GM20431 (cell line): Measurements from ENCODE around the gene PRKCE.

Source experiments
- in situ Hi-C: fragments of 300-500 bp; cut with MseI, MboI; formaldehyde crosslinking; loops from one replicate; pipeline ENCODE4 v1.15.0; 2020; ENCODE audit warnings: low sequenced_read_pairs; ENCODE audit not compliant: unreplicated experiment

PRKCE gene

DNA sequence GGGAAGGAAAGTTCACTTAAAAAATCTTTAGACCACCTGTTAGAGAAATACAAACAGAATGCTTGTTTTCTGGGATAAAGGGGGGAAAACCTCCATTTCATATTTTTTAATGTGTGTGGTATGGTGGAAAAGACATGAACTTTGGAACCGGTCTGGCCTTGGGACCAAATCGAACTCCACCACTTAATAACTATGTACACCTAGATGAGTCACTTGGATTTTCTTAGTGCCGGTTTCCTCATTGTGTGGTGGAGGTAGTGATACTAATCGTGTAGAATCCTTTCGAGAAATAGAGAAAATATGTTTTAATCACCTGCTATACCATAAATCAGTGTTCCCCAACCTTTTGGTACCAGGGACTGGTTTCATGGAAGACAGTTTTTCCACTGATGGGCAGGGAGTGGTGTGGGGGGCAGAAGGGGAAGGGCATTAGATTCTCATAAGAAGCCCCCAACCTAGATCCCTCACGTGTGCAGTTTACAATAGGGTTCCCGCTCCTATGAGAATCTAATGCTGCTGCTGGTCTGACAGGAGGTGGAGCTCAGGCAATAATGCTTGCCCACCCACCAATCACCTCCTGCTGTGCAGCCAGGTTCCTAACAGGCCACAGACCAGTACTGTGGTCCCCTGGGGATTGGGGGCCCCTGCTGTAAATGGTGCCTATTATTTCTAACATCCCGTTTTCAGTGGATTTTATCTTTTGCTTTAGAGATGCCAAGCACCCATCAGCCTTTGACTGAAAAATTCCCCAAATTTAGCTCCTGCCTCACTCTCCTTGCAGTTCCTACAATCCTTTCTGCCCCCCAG is 308.8 kb downstream of the PRKCE start:
- in situ Hi-C loops, result no loop called here

- in situ Hi-C loops, result no loop called here
Measured at GRCh38 chr2:45962177-45962921, 310.9 kb downstream of the PRKCE start.

GRCh38 chr2:45963816-45964215 is 312.3 kb downstream of the PRKCE start:
- in situ Hi-C loops, result no loop called here

GRCh38 chr2:45964223-45964841 is 312.9 kb downstream of the PRKCE start:
- in situ Hi-C loops, result no loop called here

- in situ Hi-C loops, result no loop called here
Measured at GRCh38 chr2:45964906-45965305, 313.4 kb downstream of the PRKCE start.

DNA sequence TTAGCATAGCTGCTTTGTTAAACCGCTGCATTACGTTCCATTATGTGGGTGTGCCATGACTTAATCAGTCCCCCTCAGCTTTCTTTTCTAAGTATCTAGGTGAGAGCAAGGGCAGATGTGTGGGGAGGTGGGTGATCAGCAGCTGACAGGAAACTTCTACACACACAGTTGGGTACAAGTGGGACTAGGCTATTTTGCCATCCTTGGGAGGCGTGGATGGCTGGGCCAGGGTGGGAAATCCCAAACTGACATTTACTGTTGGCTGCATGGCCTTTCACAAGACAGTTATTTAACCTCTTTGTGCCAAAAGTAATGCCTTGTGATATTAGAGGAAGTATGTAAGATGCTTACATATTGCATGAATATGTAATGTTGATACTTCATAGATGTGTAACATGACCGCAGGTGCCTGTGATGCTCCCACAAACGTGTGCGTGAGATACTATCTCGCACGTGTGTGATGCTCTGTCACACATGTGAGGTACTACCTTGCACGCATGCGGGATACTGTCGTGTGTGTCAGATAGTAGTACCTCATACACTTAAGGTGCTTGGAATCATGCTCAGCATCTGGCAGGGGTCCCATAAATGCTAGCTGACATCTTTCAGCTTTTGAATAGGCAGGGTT is 314.5 kb downstream of the PRKCE start:
- in situ Hi-C loops, result no loop called here

DNA sequence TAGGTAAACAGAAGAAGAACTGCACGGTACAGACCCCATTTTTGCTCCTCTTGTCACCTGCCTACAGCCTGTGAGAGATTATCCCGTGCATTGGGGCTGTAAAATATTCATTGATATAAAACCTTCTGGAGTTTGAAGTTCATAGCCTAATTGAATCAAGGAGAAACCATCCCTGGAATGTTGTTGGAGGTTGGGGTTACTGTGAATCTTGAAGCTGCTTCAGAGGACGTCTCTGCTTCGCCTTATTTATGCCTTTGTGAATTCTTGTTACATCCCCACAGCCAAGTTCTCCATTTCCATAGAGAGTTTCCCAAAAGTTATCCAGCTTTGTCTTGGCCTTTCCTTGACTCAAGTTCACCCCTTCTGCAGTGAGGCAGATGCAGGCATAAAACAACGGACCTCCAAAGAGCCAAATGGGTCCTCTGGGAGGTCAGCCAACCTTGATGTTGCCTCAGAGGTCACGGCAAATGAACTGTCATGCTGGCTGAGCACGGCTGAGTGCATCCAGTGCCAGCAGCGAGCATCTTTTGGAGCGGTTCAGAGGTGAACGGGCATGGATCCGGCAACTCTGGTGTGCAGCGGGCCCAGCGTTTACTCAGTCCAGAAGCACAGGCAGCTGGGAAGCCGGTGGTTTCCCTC is 317.6 kb downstream of the PRKCE start:
- in situ Hi-C loops, result no loop called here

DNA sequence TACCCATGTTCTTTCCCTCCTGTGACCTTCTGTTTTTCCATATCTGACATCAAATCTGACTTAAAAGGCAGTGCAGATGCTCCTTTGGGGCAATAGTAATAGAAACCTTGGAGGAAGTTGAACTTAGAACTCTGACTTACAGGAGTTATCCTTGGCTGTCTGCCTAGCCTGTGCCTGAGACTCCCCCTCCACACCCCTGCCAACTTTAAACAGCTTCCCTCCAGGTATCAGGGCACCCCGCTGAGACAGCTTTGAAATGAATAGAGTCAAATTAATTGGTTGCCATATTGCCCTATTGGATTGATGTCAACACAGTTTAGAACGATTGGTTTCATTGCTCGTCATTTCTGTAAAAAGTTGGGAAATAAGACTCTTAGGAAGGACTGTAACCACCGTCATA is 322.0 kb downstream of the PRKCE start:
- in situ Hi-C loops, result no loop called here

DNA sequence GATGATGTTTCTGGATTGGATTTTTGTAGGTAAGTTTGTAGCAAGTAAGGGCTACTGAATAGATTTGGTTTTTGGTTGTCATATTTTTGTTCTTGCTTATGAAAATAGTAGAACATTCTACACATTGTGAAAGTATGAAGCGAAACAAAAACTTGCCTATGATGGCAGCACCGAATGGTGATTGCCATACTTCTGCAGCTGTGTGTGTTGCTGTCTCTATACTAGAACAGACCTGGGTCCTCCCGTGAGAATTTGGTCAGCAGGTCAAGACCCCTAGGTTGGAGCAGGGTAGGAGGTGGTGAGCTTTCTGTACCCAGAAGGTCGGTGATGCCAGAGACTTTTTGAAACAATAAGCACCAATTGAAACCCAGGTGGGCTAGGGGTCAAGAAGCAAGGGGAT is 322.6 kb downstream of the PRKCE start:
- in situ Hi-C loops, result no loop called here

DNA sequence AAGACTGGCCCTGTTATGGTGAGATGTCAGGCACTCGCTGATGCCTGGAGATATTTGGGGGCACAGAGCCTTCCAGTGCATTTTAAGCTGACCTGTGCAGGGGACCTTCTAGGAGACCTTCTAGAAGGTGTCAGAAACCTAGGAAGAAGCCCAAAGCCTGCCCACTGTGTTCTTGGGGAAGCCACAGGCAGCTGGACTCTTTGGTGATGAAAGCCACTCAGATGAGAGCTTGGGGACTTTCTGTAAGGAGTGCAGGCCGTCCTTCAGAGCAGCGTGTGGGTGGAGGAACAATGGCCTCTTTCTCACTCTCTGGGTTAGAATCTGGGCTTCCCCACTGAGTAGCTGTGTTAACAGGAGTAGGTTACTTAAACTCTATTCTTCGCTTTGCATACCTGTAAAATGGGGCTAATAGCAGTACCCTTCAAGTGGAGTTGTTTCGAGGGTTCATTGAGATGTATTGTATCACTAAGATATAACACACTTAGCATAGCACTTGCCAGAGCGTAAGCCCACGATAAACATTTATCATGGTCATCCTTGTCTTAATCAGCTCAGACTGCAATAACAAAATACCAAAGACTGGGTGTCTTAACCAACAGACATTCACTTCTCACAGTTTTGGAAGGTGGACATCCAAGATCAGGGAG is 323.4 kb downstream of the PRKCE start:
- in situ Hi-C loops, result no loop called here

GRCh38 chr2:45975752-45976517 is 324.5 kb downstream of the PRKCE start:
- in situ Hi-C loops, result no loop called here

DNA sequence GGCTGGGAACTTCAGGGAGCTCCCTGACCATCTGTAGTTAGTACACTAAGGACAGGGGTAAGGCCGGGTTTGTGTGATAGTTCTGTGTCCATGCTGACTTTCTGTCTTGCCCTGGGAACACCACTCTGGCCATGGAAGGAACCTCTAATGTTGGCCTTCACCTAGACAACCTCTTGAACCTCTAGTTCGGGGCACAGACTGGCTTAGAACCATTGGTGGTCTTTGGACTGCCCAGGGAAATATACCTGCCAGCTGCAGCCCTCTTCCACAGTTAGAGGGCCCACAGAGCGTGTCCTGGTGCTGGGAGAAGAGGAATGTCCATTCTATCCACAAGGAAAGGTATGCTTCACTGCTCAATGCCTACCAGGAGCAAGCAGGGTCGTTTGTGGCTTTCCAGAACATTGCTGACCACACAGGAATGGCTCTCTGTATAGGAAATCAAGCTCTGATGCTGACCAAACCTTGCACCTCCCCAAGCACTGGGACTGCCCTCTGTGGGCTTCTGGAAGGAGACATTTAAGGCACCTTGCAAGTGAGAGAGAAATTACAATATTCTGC is 326.9 kb downstream of the PRKCE start:
- in situ Hi-C loops, result no loop called here

GRCh38 chr2:45979065-45979464 is 327.6 kb downstream of the PRKCE start:
- in situ Hi-C loops, result no loop called here

DNA sequence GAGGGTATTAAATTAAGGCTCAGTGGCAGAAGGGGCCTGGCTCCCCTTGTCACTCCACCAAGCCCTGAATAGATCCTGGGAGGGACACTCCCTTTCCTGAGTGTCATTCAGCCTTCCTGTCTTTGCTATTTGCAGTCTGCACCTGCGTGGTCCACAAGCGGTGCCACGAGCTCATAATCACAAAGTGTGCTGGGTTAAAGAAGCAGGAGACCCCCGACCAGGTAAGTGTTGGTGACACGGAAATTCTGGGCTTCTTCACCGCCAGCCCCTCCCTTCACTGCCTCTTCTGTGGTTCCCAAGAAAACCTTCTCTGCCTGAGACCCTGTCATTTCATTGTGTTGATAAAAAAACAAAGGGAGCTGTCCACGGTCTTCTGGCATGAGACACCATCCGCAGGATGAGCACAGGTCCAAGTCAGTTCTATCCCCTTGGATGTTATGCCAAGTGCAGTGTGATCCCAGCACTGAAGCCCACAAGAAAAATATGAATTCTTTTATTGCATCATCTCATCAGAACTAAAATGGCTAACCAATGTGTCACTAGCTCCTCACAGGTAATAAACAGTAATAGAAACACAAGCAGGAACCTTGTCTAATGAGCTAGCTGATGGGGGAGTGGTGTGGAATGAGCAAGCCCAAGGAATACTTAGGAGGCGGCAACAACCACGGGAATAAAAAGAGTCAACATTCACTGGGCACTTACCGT is 328.8 kb downstream of the PRKCE start:
- in situ Hi-C loops, result no loop called here

- in situ Hi-C loops, result no loop called here
Measured at GRCh38 chr2:45981384-45981930, 330.0 kb downstream of the PRKCE start.

GRCh38 chr2:45982096-45982495 is 330.6 kb downstream of the PRKCE start:
- in situ Hi-C loops, result no loop called here

DNA sequence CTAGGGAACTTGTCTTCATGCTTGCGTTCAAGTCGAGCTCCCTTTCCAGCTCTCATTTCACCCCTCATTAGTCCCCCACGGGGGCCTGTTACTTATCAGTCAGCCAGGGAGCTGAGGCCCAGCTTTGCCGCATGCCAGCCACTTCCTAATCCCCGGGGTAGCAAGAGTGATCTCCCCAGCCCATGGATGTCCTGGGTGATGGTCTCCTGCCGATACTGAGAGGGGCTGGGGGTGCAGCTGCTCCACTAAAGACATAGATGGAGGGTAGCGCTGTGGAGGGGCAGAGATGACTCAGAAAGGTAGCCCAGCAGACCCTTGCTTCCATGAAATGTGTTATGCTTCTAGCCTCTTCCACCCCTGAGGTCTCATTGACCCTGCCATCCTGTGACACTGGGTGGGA is 331.7 kb downstream of the PRKCE start:
- in situ Hi-C loops, result no loop called here

- in situ Hi-C loops, result no loop called here
Measured at GRCh38 chr2:45984366-45984765, 332.9 kb downstream of the PRKCE start.
